Kidney (tissue), 14 donors: ENCODE measurements around the gene CRB2. TPM values are rescaled to one million over a fixed set of nuclear protein-coding genes. Genes with fewer than 3 reads are reported as not detected.

Experiments
- DNase-seq, 5 donors: peaks; one replicate each; pipeline ENCODE4 v3.0.0-alpha.2; 2013 to 2020
- FAIRE-seq: peaks from 2 replicates; lab custom pipeline; 2012; peaks lifted over from hg19 to GRCh38; lab: Jason Lieb, UNC
- H3K27ac ChIP-seq, 2 donors: one replicate each; pipeline ENCODE4 v1.7.0; 2013; ENCODE audit warnings: low read depth in 2 of 2, low read length in 2 of 2, inconsistent platforms in 1 of 2
- H3K27me3 ChIP-seq: one replicate; pipeline ENCODE4 v1.7.1; 2013; ENCODE audit warnings: low read length, inconsistent platforms; ENCODE audit not compliant: control insufficient read depth, insufficient read depth
- H3K36me3 ChIP-seq, 3 donors: one replicate each; pipeline versions ENCODE4 v1.7.0 to v1.7.1; 2013; ENCODE audit warnings: low read length in 3 of 3, control low read depth in 1 of 3, inconsistent platforms in 1 of 3; ENCODE audit not compliant: insufficient read depth in 3 of 3, control insufficient read depth in 2 of 3
- H3K4me1 ChIP-seq, 3 donors: one replicate each; pipeline versions ENCODE4 v1.7.0 to v1.7.1; 2013; ENCODE audit warnings: low read length in 3 of 3, inconsistent platforms in 1 of 3, low read depth in 1 of 3; ENCODE audit not compliant: control insufficient read depth in 2 of 3, insufficient read depth in 2 of 3
- H3K4me3 ChIP-seq, 3 donors: one replicate each; pipeline versions ENCODE4 v1.7.0 to v1.8.1; 2013; ENCODE audit warnings: low read length in 3 of 3, control low read depth in 1 of 3, inconsistent platforms in 1 of 3
- H3K9ac ChIP-seq, 3 donors: one replicate each; pipeline versions ENCODE4 v1.7.0 to v1.7.1; 2013; ENCODE audit warnings: low read length in 3 of 3, control low read depth in 1 of 3, inconsistent platforms in 1 of 3
- H3K9me3 ChIP-seq, 3 donors: one replicate each; pipeline versions ENCODE4 v1.7.0 to v1.7.1; 2013; ENCODE audit warnings: low read length in 3 of 3, control low read depth in 1 of 3, inconsistent platforms in 1 of 3; ENCODE audit not compliant: control insufficient read depth in 2 of 3, insufficient read depth in 1 of 3
- intact Hi-C: fragments of 100-400 bp; cut with DNase I; formaldehyde crosslinking; loops from one replicate; pipeline ENCODE4 v1.11.1; 2022
- microRNA-seq: library from miRNA; unstranded; fragments of <30 nt; microRNA quantifications from one replicate; pipeline ENCODE4 v1.2.0, GENCODE V29; 2020
- polyA plus RNA-seq: library from polyadenylated mRNA; stranded (reverse); fragments of 350-450 nt; fragmentation: Illumina TruSeq; extraction: RNeasy Lipid Tissue Mini Kit (QIAGEN cat#74804); gene quantifications from one replicate; pipeline ENCODE4 v1.2.3, GENCODE V29; 2014; ENCODE audit warnings: low read depth, low replicate concordance; ENCODE audit not compliant: insufficient read depth
- total RNA-seq: library from RNA; stranded (reverse); fragmentation: NEBNext Ultra II Directional; extraction: Animal tissue kit (Norgen Biotek cat#: 25700); gene quantifications from one replicate; pipeline ENCODE4 v1.2.1, GENCODE V29; 2021
- TF ChIP-seq, protein P1 (sequence below): IDR thresholded peaks from 3 replicates; pipeline ENCODE4 v1.5.1; 2012; ENCODE audit warnings: mild to moderate bottlenecking, moderate library complexity, borderline replicate concordance; ENCODE audit not compliant: insufficient read depth; ENCODE audit errors: extremely low read depth
- donor health status: control.
- donor health status: control.
- donor health status: control.
- donor health status: control.
- donor health status: control.
- donor health status: DM: yes; HTN: yes; CAD: no.
- donor health status: Normal renal cell carcinoma (clear cell type).

Gene CRB2
- total and polyA plus RNA-seq, 2 donors from 2014 or later, result 0.88 to 8.4 TPM

DNA sequence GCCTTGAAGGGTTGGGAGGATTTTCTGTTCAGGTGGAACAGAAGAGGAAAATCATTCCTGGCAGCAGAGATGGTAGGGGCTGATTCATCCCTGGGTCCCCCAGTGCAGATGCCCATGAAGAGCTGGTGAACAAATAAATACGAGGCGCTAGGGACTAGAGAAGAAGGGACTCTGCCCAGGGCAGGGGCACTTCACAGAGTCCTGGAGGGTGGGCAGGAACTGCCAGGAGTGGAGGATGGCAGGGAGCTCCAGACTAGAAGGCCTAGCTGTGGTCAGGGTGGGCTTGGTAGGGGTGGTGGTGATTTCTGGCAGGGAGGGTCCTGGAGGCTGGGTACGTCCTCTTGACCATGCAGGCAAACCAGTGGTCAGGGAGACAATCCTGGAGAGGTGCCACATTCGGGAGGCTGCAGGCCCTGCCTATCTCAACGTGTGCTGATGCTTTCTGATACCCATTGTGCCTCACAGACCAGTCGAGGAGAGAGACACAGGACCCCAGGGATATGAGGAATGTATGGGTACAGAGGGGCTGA is 69.9 kb downstream of the CRB2 start:
- H3K36me3 ChIP-seq, result peaks cover 0 to 5% (median 0%) of the 10 kb centered on the region in 3 donors

DNA sequence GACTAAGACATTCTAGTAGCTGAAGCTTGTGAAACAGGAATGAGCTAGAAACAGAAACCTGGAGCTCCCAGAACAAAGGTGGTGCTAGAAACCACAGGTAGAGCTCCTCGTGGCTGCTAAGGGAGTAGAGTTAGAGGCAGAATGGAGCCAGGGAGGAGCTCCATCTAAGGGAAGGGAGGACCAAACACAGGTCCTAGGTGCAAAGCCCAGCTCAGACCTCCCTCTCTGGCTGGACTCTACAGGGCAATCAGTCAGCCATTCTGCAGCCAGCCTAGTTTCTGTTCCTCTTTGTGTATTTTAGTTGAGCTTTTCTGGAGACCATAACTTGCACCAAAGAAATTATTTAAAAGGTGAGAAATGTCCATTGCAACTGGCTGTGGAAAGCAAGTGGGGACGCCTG is 70.4 kb downstream of the CRB2 start:
- TF ChIP-seq, protein P1, sequence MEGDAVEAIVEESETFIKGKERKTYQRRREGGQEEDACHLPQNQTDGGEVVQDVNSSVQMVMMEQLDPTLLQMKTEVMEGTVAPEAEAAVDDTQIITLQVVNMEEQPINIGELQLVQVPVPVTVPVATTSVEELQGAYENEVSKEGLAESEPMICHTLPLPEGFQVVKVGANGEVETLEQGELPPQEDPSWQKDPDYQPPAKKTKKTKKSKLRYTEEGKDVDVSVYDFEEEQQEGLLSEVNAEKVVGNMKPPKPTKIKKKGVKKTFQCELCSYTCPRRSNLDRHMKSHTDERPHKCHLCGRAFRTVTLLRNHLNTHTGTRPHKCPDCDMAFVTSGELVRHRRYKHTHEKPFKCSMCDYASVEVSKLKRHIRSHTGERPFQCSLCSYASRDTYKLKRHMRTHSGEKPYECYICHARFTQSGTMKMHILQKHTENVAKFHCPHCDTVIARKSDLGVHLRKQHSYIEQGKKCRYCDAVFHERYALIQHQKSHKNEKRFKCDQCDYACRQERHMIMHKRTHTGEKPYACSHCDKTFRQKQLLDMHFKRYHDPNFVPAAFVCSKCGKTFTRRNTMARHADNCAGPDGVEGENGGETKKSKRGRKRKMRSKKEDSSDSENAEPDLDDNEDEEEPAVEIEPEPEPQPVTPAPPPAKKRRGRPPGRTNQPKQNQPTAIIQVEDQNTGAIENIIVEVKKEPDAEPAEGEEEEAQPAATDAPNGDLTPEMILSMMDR, result no peak
- FAIRE-seq, result no peak
- Histone ChIP-seq H3K36me3 (peaks cover 0 to 5% (median 0%) of the 10 kb centered on the region in 3 donors), H3K4me1 (peaks cover 0 to 2% (median 0%) of the 10 kb centered on the region in 3 donors), H3K9ac (no peak overlapping the region), H3K27ac (no peak overlapping the region), H3K9me3 (peaks cover 0 to 6% (median 0%) of the 10 kb centered on the region in 3 donors), H3K27me3 (no peaks in the 10 kb centered on the region), H3K4me3 (no peak overlapping the region)
- intact Hi-C loops, result no loop called here
- DNase-seq, result peak in 1 of 5 donors; percentile 1

More for the DNA sequence above, 69.9 kb downstream of the CRB2 start:
- peak in 1 of 5 donors; percentile 6 for DNase-seq
- Histone ChIP-seq H3K27me3 (no peaks in the 10 kb centered on the region), H3K27ac (no peak overlapping the region), H3K4me3 (no peak overlapping the region), H3K4me1 (peaks cover 0 to 2% (median 0%) of the 10 kb centered on the region in 3 donors), H3K9me3 (peaks cover 0 to 6% (median 0%) of the 10 kb centered on the region in 3 donors), H3K9ac (no peak overlapping the region)
- TF ChIP-seq, protein P1, result no peak
- FAIRE-seq, result no peak
- intact Hi-C loops, result no loop called here

Small RNA genes within 50 kb of the gene (microRNA-seq; reads per million reads assigned to microRNA genes)
- gene MIR601, result not detected

Other genes starting within 250 kb of the CRB2 start
- gene STRBP, start 87.6 kb upstream of the CRB2 start, total RNA-seq, result 30.7 TPM
- gene STRBP, start 87.6 kb upstream of the CRB2 start, polyA plus RNA-seq, result 21.6 TPM